ENCODE results near the gene TRDMT1.
A peak's percentile ranks its signal among the peaks of the same experiment; 100 is the strongest.

The TRDMT1 gene

GRCh38 chr10:17209302-17209701, 7.8 kb upstream of the TRDMT1 start:
- no peak for DNase-seq

GRCh38 chr10:17208476-17208875, 7.0 kb upstream of the TRDMT1 start:
- no peak for DNase-seq

GRCh38 chr10:17206210-17206709, 4.8 kb upstream of the TRDMT1 start:
- DNase-seq: no peak

- no peak for DNase-seq
Observed at GRCh38 chr10:17203416-17203815, 1.9 kb upstream of the TRDMT1 start.

- DNase-seq: no peak
Observed at GRCh38 chr10:17202999-17203398, 1.5 kb upstream of the TRDMT1 start.

GRCh38 chr10:17202506-17202905, 1.0 kb upstream of the TRDMT1 start:
- no peak for DNase-seq

GRCh38 chr10:17201794-17202116, 283 bp upstream of the TRDMT1 start:
- no peak for DNase-seq

- DNase-seq: no peak
Observed at GRCh38 chr10:17200001-17200911, 1.2 kb downstream of the TRDMT1 start.

GRCh38 chr10:17199351-17199804, 2.1 kb downstream of the TRDMT1 start:
- no peak for DNase-seq

GRCh38 chr10:17196573-17196972, 4.9 kb downstream of the TRDMT1 start:
- DNase-seq: no peak

- no peak for DNase-seq
Observed at GRCh38 chr10:17196045-17196444, 5.4 kb downstream of the TRDMT1 start.

- DNase-seq: no peak
Observed at GRCh38 chr10:17195083-17195482, 6.4 kb downstream of the TRDMT1 start.

GRCh38 chr10:17190602-17191001, 10.9 kb downstream of the TRDMT1 start:
- no peak for DNase-seq

GRCh38 chr10:17188644-17189172, 12.8 kb downstream of the TRDMT1 start:
- no peak for DNase-seq

- no peak for DNase-seq
Observed at GRCh38 chr10:17185873-17186272, 15.6 kb downstream of the TRDMT1 start.

GRCh38 chr10:17183110-17183509, 18.4 kb downstream of the TRDMT1 start:
- DNase-seq: no peak

GRCh38 chr10:17181751-17182150, 19.7 kb downstream of the TRDMT1 start:
- peak; percentile 82 for DNase-seq

- no peak for DNase-seq
Observed at GRCh38 chr10:17181110-17181509, 20.4 kb downstream of the TRDMT1 start.

GRCh38 chr10:17179002-17179401, 22.5 kb downstream of the TRDMT1 start:
- no peak for DNase-seq

GRCh38 chr10:17178006-17178405, 23.5 kb downstream of the TRDMT1 start:
- no peak for DNase-seq

GRCh38 chr10:17177014-17177413, 24.5 kb downstream of the TRDMT1 start:
- DNase-seq: no peak

- DNase-seq: no peak
Observed at GRCh38 chr10:17176091-17176490, 25.4 kb downstream of the TRDMT1 start.

GRCh38 chr10:17175551-17175950, 25.9 kb downstream of the TRDMT1 start:
- no peak for DNase-seq

GRCh38 chr10:17174626-17175025, 26.8 kb downstream of the TRDMT1 start:
- DNase-seq: no peak

Data from NCI-H748 treated with DMSO at 0.1 percent for 48 hours (cell line).